Progenitor cell of endocrine pancreas (in vitro differentiated cells): ENCODE measurements around the gene LAMTOR1. TPM values are rescaled to one million over a fixed set of nuclear protein-coding genes. Genes with fewer than 3 reads are reported as not detected.

Experiments used
- DNase-seq: peaks from one replicate; pipeline ENCODE4 v3.0.0; 2021; ENCODE audit warnings: low spot score; ENCODE audit not compliant: unreplicated experiment
- H3K27ac Mint-ChIP-seq: 2 replicates; pipeline ENCODE4 v1.8.0; 2021; ENCODE audit warnings: mild to moderate bottlenecking, moderate library complexity, mixed read lengths
- H3K27me3 Mint-ChIP-seq: 2 replicates; pipeline ENCODE4 v1.8.0; 2021; ENCODE audit warnings: mixed read lengths
- H3K36me3 Mint-ChIP-seq: 2 replicates; pipeline ENCODE4 v1.8.0; 2022; ENCODE audit warnings: mixed read lengths; ENCODE audit not compliant: insufficient read depth
- H3K4me1 Mint-ChIP-seq: 2 replicates; pipeline ENCODE4 v1.8.0; 2021; ENCODE audit warnings: low read depth, mixed read lengths
- H3K4me3 Mint-ChIP-seq: 2 replicates; pipeline ENCODE4 v1.8.0; 2021; ENCODE audit warnings: low read depth, mild to moderate bottlenecking, moderate library complexity, mixed read lengths
- H3K9me3 Mint-ChIP-seq: 2 replicates; pipeline ENCODE4 v1.8.0; 2021; ENCODE audit warnings: low read depth, mixed read lengths
- total RNA-seq: library from RNA; stranded (reverse); gene quantifications from 2 replicates; pipeline ENCODE4 v1.2.1, GENCODE V29; 2021
- TF ChIP-seq, protein P1 (sequence below): fragments of 200-600 bp; sonication (generic); IDR thresholded peaks from one replicate; pipeline ENCODE4 v1.5.0; 2021; ENCODE audit warnings: antibody characterized with exemption, mild to moderate bottlenecking; ENCODE audit not compliant: unreplicated experiment

Gene LAMTOR1
- total RNA-seq, 1 donor from 2014 or later, result 84.9 TPM

DNA sequence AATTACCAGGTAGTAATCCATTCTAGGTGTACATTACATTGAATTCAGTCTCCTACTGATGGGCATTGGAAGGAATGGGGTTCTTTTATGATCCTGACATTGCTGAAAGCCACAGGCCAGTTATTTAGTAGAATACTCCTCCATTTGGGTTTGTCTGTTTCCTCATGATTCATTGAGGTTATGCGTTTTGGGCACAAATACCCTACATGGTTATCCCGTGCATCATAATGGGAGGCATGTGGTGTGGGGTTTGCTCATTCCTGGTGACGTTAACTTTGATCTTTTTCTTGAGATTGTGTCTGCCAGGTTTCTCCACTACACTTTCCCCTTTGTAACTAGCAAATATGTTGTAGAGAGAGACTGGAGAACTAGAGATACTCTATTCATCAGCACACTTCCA is 38.0 kb upstream of the LAMTOR1 start:
- H3K4me1 Mint-ChIP-seq, result peaks cover 3% of the 10 kb centered on the region
- TF ChIP-seq, protein P1, sequence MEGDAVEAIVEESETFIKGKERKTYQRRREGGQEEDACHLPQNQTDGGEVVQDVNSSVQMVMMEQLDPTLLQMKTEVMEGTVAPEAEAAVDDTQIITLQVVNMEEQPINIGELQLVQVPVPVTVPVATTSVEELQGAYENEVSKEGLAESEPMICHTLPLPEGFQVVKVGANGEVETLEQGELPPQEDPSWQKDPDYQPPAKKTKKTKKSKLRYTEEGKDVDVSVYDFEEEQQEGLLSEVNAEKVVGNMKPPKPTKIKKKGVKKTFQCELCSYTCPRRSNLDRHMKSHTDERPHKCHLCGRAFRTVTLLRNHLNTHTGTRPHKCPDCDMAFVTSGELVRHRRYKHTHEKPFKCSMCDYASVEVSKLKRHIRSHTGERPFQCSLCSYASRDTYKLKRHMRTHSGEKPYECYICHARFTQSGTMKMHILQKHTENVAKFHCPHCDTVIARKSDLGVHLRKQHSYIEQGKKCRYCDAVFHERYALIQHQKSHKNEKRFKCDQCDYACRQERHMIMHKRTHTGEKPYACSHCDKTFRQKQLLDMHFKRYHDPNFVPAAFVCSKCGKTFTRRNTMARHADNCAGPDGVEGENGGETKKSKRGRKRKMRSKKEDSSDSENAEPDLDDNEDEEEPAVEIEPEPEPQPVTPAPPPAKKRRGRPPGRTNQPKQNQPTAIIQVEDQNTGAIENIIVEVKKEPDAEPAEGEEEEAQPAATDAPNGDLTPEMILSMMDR, result no peak
- no peak overlapping the region for H3K4me3 Mint-ChIP-seq
- no peaks in the 10 kb centered on the region for H3K9me3 Mint-ChIP-seq
- DNase-seq, result no peak
- H3K27me3 Mint-ChIP-seq, result no peaks in the 10 kb centered on the region
- H3K36me3 Mint-ChIP-seq, result no peaks in the 10 kb centered on the region
- no peak overlapping the region for H3K27ac Mint-ChIP-seq

DNA sequence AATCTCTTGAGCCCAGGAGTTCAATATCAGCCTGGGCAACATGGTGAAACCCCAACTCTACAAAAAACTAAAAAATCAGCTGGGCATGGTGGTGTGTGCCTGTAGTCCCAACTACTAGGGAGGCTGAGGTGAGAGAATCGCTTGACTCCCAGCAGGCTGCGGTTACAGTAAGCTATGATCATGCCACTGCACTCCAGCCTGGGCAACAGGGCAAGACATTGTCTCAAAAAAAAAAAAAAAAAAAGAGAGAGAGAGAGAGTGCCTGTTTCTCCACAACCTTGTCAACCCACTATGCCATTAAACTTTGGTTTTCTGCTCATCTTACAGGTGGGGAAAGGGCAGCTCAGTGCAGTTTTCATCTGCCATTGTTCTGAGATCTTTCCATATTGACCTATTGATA is 37.6 kb upstream of the LAMTOR1 start:
- DNase-seq, result no peak
- Mint-ChIP-seq H3K27me3 (no peaks in the 10 kb centered on the region), H3K9me3 (no peaks in the 10 kb centered on the region), H3K4me1 (peaks cover 3% of the 10 kb centered on the region), H3K4me3 (no peak overlapping the region), H3K27ac (no peak overlapping the region), H3K36me3 (no peaks in the 10 kb centered on the region)
- TF ChIP-seq, protein P1, result no peak

DNA sequence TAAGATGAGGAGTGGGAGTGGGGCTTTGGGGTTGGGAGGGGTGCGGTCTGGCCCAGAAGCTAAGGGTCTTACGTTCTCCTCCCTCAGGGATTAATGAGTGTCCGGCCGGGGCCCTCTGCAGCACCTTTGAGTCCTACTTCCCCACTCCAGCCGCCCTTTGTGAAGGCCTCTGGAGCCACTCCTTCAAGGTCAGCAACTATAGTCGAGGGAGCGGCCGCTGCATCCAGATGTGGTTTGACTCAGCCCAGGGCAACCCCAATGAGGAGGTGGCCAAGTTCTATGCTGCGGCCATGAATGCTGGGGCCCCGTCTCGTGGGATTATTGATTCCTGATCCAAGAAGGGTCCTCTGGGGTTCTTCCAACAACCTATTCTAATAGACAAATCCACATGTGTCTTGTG is 36.4 kb upstream of the LAMTOR1 start:
- H3K27ac Mint-ChIP-seq, result no peak overlapping the region
- no peaks in the 10 kb centered on the region for H3K27me3 Mint-ChIP-seq
- peaks cover 3% of the 10 kb centered on the region for H3K4me1 Mint-ChIP-seq
- TF ChIP-seq, protein P1, result no peak
- no peaks in the 10 kb centered on the region for H3K36me3 Mint-ChIP-seq
- H3K9me3 Mint-ChIP-seq, result no peaks in the 10 kb centered on the region
- no peak for DNase-seq
- no peak overlapping the region for H3K4me3 Mint-ChIP-seq

DNA sequence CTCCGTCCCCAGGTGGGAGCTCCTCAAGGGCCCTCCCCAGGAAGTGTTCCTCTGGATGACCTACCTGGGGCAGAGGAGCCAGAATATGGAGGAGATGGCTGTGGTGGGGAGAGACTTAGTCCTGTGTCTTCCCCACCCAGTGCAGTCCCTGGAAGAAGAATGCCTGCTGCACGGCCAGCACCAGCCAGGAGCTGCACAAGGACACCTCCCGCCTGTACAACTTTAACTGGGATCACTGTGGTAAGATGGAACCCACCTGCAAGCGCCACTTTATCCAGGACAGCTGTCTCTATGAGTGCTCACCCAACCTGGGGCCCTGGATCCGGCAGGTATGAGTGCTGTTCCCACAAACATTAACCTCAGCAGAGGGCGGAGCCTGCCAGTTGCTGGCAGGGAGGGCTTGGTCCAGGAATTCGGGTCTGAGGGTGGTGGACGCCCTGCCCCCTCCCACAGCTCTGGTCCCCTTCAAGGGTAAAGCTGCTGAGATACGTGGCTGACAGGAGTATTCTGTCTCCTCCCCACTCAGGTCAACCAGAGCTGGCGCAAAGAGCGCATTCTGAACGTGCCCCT is 35.8 kb upstream of the LAMTOR1 start:
- H3K4me3 Mint-ChIP-seq, result no peak overlapping the region
- no peak for DNase-seq
- H3K36me3 Mint-ChIP-seq, result no peaks in the 10 kb centered on the region
- TF ChIP-seq, protein P1, result no peak
- no peaks in the 10 kb centered on the region for H3K9me3 Mint-ChIP-seq
- no peak overlapping the region for H3K27ac Mint-ChIP-seq
- peaks cover 2% of the 10 kb centered on the region for H3K4me1 Mint-ChIP-seq
- no peaks in the 10 kb centered on the region for H3K27me3 Mint-ChIP-seq

DNA sequence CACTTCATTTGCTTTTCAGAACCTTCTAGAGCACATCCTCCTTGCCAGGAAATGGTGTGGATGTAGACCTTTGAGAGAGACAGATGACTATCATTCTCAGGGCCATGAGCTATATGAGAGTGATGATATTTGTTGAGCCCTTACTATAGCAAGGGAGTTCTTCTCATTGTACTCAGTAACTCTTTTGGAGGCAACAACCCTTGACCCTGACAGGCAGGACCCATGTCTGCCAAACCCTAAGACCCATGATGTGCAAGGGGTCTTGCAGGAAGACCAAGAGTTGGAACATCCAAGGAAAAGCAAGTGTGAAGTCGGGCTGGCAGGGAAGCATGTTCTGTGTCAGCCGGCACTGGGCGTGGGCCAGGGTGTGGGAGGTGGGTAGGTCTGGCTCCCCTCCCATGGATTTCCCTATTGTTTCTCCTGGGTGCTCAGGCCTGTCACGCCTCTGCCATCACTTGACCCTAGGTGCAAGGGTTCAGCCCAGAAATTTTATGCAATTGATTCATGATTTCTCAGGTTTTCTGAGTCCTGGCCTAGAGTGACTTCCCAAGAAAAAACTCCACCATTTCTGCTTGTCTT is 33.7 kb upstream of the LAMTOR1 start:
- Mint-ChIP-seq H3K4me1 (peaks cover 1% of the 10 kb centered on the region), H3K9me3 (no peaks in the 10 kb centered on the region), H3K36me3 (no peaks in the 10 kb centered on the region), H3K4me3 (no peak overlapping the region), H3K27ac (no peak overlapping the region), H3K27me3 (peaks cover 6% of the 10 kb centered on the region)
- DNase-seq, result no peak
- TF ChIP-seq, protein P1, result no peak
